GM12801 (cell line): Measurements from ENCODE around the gene PLRG1.

ENCODE experiments used
- TF ChIP-seq, protein P1 (sequence below): IDR thresholded peaks from one replicate; pipeline ENCODE4 v1.5.1; 2011; ENCODE audit warnings: control low read depth; ENCODE audit not compliant: insufficient read length; ENCODE audit errors: extremely low read depth

The PLRG1 gene

DNA sequence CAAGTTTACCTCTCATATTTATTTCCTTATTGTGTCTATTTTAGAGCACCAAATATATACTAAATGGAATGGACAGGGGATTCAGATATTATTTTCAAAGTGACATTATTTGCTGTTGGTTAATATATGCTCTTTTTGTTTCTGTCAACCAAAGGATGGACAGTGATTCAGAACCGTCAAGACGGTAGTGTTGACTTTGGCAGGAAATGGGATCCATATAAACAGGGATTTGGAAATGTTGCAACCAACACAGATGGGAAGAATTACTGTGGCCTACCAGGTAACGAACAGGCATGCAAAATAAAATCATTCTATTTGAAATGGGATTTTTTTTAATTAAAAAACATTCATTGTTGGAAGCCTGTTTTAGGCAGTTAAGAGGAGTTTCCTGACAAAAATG, 18.8 kb upstream of the PLRG1 start:
- TF ChIP-seq, protein P1, sequence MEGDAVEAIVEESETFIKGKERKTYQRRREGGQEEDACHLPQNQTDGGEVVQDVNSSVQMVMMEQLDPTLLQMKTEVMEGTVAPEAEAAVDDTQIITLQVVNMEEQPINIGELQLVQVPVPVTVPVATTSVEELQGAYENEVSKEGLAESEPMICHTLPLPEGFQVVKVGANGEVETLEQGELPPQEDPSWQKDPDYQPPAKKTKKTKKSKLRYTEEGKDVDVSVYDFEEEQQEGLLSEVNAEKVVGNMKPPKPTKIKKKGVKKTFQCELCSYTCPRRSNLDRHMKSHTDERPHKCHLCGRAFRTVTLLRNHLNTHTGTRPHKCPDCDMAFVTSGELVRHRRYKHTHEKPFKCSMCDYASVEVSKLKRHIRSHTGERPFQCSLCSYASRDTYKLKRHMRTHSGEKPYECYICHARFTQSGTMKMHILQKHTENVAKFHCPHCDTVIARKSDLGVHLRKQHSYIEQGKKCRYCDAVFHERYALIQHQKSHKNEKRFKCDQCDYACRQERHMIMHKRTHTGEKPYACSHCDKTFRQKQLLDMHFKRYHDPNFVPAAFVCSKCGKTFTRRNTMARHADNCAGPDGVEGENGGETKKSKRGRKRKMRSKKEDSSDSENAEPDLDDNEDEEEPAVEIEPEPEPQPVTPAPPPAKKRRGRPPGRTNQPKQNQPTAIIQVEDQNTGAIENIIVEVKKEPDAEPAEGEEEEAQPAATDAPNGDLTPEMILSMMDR = no peak

DNA sequence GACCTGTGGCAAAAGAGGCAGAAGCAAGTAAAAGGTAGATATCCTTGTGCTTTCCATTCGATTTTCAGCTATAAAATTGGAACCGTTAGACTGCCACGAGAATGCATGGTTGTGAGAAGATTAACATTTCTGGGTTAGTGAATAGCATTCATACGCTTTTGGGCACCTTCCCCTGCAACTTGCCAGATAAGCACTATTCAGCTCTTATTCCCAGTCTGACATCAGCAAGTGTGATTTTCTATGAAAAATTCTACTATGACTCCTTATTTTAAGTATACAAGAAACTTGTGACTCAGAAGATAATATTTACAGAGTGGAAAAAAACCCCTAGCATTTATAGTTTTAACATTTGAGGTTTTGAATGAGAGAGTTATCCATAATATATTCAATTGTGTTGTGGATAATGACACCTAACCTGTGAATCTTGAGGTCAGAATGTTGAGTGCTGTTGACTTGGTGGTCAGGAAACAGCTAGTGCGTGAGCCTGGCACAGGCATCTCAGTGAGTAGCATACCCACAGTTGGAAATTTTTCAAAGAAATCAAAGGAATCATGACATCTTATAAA, 16.5 kb upstream of the PLRG1 start:
- TF ChIP-seq, protein P1 = no peak

DNA sequence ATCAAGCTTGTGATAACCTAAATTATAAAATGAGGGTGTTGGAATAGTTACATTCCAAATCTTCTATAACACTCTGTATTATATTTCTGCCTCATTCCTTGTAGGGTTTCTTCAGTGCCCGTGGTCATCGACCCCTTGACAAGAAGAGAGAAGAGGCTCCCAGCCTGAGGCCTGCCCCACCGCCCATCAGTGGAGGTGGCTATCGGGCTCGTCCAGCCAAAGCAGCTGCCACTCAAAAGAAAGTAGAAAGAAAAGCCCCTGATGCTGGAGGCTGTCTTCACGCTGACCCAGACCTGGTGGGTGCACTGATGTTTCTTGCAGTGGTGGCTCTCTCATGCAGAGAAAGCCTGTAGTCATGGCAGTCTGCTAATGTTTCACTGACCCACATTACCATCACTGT, 15.5 kb upstream of the PLRG1 start:
- TF ChIP-seq, protein P1 = no peak

DNA sequence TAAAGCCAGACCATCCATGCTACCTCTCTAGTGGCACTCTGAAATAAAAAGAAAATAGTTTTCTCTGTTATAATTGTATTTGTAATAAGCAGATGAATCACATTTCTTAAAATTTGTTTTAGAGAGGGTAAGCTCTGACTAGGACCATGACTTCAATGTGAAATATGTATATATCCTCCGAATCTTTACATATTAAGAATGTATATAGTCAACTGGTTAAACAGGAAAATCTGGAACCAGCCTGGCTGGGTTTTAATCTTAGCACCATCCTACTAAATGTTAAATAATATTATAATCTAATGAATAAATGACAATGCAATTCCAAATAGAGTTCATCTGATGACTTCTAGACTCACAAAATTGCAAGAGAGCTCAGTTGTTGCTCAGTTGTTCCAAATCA, 14.1 kb upstream of the PLRG1 start:
- TF ChIP-seq, protein P1 = no peak

DNA sequence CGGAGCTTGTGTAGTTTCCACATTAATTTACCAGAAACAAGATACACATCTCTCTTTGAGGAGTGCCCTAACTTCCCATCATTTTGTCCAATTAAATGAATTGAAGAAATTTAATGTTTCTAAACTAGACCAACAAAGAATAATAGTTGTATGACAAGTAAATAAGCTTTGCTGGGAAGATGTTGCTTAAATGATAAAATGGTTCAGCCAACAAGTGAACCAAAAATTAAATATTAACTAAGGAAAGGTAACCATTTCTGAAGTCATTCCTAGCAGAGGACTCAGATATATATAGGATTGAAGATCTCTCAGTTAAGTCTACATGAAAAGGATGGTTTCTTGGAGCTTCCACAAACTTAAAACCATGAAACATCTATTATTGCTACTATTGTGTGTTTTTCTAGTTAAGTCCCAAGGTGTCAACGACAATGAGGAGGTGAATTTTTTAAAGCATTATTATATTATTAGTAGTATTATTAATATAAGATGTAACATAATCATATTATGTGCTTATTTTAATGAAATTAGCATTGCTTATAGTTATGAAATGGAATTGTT, 12.6 kb upstream of the PLRG1 start, which contains the start of gene FGB:
Gene FGB (plus strand): TSS at position 315 of the 558 bp plus-strand sequence. CDS start 8 bp downstream, at position 323.
- TF ChIP-seq, protein P1 = no peak

DNA sequence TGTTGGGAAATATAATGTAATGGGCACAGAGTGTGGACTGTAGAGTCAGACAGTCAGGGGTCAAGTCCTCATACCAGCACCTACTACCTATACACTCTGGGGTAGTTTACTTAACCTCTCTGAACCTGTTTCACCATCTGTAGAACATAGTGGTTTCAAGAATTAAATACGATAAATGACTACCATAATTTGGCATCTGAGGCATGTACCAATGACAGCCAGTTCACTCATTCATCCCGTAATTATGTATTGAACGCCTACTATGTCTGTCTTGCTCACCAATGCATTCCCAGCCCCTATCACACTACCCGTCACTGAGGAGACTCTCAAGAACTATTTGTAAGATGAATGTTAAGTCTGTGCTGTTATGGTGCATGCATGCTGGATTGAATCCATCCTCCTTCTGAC, 10.6 kb upstream of the PLRG1 start:
- TF ChIP-seq, protein P1 = no peak

DNA sequence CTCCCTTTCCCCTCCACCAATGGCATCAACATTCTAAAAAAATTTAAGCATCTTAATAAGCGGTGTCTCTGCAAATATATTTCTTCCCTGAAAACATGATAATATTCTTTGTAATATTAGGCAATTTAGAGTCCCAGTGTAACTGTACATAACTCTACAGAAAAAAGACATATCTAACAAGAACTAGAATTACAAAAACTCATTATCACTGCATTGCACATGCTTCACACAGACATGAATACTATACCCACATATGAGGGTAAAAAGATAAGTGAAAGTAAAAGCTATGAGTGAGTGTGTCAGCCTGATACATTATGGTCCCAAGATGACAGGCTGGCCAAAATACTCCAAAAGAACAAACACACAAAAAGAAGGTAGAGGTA, 10.2 kb upstream of the PLRG1 start:
- TF ChIP-seq, protein P1 = no peak
